Muscle layer of colon (tissue), 2 donors: ENCODE results near the gene NAT10.

Source experiments
- H3K27ac ChIP-seq: one replicate; pipeline ENCODE4 v1.7.0; 2013; ENCODE audit warnings: low read depth, mild to moderate bottlenecking, low read length, moderate library complexity
- H3K27me3 ChIP-seq, 2 donors: one replicate each; pipeline ENCODE4 v1.7.0; 2013; ENCODE audit warnings: low read length in 2 of 2, mild to moderate bottlenecking in 2 of 2; ENCODE audit not compliant: insufficient read depth in 2 of 2, control insufficient read depth in 1 of 2
- H3K36me3 ChIP-seq: one replicate; pipeline ENCODE4 v1.7.0; 2013; ENCODE audit warnings: mild to moderate bottlenecking, low read length; ENCODE audit not compliant: insufficient read depth
- H3K4me1 ChIP-seq: one replicate; pipeline ENCODE4 v1.7.0; 2013; ENCODE audit warnings: mild to moderate bottlenecking, low read length; ENCODE audit not compliant: insufficient read depth
- H3K4me3 ChIP-seq, 2 donors: one replicate each; pipeline ENCODE4 v1.7.0; 2013; ENCODE audit warnings: low read length in 2 of 2, low read depth in 1 of 2, mild to moderate bottlenecking in 1 of 2, moderate library complexity in 1 of 2
- H3K9ac ChIP-seq: one replicate; pipeline ENCODE4 v1.7.0; 2013; ENCODE audit warnings: low read length
- H3K9me3 ChIP-seq: one replicate; pipeline ENCODE4 v1.7.0; 2013; ENCODE audit warnings: mild to moderate bottlenecking, low read length
- donor health status: abdominal sarcoma.
- donor health status: Adenocarcinoma of cecum.

Gene NAT10

DNA sequence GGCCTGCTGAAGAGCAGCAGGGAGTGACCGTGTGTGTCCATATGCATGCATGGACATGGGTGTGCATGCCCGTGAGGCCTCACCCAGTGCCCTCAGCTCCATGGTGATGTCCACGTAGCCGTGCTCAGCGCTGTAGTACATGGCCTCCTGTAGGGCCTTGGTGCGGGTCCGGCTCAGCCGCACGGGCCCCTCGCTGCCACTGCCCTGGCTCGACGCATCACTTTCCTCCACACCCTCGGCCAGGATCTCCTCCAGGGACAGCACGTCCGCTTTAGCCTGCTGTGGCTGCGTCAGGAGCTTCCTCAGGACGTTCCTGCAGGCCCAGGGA, 57.0 kb downstream of the NAT10 start:
- H3K4me3 ChIP-seq = no peak overlapping the region
- no peaks in the 10 kb centered on the region for H3K4me1 ChIP-seq
- no peak overlapping the region for H3K27ac ChIP-seq
- H3K9me3 ChIP-seq = no peaks in the 10 kb centered on the region
- H3K27me3 ChIP-seq = no peaks in the 10 kb centered on the region
- H3K36me3 ChIP-seq = peaks cover 11% of the 10 kb centered on the region
- H3K9ac ChIP-seq = no peak overlapping the region

DNA sequence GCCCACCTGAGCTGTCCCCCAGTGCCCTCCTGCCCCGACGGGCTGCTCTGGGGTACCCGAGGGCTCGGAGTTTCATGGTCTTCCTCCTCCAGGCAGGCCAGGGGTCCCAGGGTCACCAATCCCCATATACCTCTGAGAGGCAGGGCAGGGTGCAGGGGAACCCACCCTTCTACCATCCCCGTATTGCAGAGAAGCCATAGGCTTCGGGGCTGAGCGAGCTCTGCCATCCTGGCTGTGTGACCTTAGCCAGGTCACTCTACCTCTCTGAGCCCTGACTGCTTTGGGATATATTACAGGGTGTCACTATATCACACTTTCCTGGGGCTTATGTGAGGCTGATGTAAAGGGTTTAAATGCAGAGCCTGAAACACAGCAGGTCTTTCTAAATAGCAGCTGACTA, 57.4 kb downstream of the NAT10 start:
- Histone ChIP-seq H3K9ac (no peak overlapping the region), H3K4me1 (no peaks in the 10 kb centered on the region), H3K36me3 (peaks cover 11% of the 10 kb centered on the region), H3K27ac (no peak overlapping the region), H3K4me3 (no peak overlapping the region), H3K9me3 (no peaks in the 10 kb centered on the region), H3K27me3 (no peaks in the 10 kb centered on the region)

DNA sequence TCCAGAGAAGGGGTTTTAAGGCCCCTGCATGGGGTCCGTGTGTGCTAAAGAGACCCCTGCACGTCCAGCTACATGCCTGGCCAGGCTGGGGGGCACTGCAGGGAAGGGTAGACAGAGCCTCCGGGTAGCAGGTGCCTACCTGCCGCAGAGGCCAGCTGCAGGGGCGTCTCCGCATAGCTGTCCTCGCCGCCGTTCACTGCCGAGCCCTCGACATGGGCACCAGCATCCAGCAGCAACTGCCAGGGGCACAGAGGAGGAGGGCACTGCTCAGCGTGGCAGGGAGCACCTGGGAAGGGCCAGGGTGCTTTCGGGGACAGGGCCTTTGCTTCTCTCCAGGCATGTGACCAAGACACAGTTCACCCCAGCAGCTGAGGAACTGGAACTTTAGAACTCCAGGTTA, 59.7 kb downstream of the NAT10 start:
- no peaks in the 10 kb centered on the region for H3K4me1 ChIP-seq
- H3K27me3 ChIP-seq = no peaks in the 10 kb centered on the region
- no peak overlapping the region for H3K27ac ChIP-seq
- peaks cover 2% of the 10 kb centered on the region for H3K36me3 ChIP-seq
- H3K4me3 ChIP-seq = no peak overlapping the region
- H3K9me3 ChIP-seq = no peaks in the 10 kb centered on the region
- no peak overlapping the region for H3K9ac ChIP-seq

DNA sequence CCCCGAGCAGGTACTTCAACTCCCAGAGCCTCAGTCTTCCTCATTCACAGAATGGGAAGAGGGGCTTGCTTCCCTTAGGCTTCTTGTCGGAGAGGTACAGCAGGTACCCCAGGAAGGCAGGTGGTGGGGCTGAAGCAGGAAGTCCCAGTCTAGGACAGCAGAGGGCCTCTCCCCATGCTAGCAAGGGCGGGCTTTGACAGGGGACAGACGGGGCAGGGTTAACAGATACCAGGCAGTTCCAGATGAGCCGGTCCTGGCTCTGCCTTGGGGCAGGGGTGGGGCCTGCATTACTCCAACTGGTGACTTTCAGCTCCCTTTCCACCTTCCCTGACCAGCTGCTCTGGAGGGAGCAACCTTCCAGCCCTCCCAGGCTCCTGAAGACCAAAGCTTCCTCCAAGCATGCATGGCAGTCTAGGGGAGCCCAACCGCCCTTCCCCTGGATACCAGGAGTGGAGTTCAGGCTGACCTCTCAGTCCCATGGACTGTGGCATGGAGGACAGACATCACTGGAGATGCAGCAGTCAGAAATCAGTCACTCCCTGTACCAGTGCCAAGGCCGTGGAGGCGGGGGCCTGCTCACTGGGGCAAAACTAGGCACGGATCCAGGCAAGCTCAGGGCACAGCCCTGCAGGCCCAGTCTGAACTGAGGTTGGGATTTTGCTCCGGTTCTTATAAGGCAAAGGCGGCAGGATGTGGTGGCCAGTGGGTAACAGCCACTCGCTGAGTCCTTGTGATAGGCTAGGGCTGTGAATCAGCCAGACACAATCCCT, 60.5 kb downstream of the NAT10 start:
- Histone ChIP-seq H3K9me3 (no peaks in the 10 kb centered on the region), H3K36me3 (no peaks in the 10 kb centered on the region), H3K27me3 (no peaks in the 10 kb centered on the region), H3K4me1 (no peaks in the 10 kb centered on the region), H3K9ac (no peak overlapping the region), H3K27ac (no peak overlapping the region), H3K4me3 (no peak overlapping the region)

DNA sequence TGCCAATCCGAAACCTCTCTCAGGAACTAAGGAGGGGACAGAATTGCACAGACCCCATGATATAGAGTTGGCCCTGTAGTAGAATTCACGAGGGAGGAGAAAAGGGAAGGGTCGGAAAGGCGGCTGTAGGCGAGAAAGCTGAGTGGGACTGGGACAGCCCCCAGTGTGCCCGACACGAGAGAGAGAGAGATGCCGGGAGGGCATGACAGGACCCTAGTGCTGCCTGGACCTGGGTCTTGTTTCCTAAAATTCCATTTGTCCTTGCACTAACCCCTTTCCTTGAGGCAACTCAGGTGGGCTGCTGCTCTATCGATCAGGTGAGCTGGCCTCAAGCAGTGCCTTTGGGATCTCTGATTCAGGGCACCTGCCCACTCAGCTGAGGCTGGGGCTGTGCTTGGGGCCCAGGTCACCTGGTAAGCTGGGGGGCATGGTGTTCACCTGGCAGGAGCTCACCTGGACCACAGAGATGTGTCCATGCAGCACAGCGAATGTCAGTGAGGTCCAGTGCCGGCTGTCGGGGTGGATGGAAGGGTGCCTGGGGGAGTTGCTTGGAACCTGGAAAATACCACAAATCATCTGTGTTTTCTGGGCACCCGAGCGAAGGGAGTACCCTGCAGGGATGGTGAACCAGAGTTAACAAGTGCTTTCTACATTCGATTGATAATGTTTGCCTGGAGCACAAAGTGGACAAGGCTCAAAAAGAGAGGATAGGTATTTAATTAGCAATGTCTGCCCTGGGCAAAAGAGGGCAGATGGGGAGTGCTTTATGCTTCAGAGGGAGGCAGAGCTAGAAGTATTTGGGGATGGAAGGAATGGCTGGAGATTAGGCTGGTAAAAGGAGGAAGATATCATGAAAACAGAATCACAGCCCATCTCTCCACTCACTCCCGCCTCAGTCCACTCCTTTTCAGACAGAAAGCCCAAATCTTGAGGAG, 61.6 kb downstream of the NAT10 start:
- Histone ChIP-seq H3K4me1 (no peaks in the 10 kb centered on the region), H3K27me3 (no peaks in the 10 kb centered on the region), H3K4me3 (no peak overlapping the region), H3K9me3 (no peaks in the 10 kb centered on the region), H3K9ac (no peak overlapping the region), H3K27ac (no peak overlapping the region), H3K36me3 (no peaks in the 10 kb centered on the region)

DNA sequence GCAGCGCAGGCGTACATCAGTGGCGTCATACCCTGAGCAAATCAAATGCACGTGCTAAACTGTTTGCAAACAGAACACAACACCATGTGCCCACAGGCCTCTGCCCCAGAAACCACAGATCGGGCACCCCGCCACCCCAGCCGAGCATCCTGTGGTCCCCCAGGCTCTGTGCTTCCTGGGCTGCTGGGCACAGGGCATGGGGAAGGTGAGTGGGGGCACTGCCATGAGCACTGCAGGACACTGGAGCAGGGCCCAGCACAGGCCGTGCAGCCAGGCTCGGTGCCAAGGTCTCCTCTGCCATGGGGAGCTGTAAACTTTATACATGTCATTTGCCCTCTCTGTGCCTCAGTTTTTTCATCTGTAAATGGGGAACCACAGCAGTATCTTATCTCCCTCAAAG, 62.5 kb downstream of the NAT10 start:
- Histone ChIP-seq H3K27ac (no peak overlapping the region), H3K9me3 (no peaks in the 10 kb centered on the region), H3K4me3 (no peak overlapping the region), H3K4me1 (no peaks in the 10 kb centered on the region), H3K36me3 (no peaks in the 10 kb centered on the region), H3K9ac (no peak overlapping the region), H3K27me3 (no peaks in the 10 kb centered on the region)

DNA sequence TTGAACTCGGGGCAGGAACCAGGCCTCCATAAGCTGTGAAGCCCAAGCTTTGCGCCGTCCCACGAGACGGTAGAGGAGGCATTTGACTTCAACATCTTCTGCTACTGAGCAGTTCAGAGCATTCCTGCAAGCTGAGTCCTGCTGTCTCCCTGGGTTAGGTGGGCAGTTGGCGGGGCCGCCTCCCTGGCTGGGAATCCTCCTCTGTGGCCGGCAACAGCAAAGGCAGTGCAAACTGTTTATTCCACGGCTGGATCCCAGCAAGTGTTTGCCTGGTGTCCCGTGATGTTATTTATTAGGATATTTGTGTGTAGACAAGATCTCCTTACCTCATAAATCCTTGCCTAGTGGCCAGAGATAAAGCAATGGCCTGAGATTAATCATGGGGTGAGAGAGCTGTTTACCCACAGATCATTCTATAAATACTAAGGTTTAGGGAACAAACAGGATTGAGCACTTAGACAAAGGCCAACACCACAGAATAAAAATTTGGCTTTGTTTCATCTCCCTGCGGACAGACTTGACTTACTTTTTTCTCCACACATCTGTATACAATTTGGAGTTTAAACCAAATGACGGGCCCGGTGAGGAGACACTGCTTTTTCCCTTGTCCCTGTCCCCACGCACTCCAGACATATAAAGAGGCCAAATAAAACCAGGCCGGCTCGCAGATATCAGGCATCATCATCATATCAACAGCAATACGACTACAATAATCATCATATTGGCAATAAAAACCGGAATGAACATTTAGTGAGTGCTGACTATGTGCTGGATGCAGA, 63.4 kb downstream of the NAT10 start:
- Histone ChIP-seq H3K4me3 (no peak overlapping the region), H3K27ac (no peak overlapping the region), H3K4me1 (no peaks in the 10 kb centered on the region), H3K9ac (no peak overlapping the region), H3K9me3 (no peaks in the 10 kb centered on the region), H3K36me3 (no peaks in the 10 kb centered on the region), H3K27me3 (no peaks in the 10 kb centered on the region)

DNA sequence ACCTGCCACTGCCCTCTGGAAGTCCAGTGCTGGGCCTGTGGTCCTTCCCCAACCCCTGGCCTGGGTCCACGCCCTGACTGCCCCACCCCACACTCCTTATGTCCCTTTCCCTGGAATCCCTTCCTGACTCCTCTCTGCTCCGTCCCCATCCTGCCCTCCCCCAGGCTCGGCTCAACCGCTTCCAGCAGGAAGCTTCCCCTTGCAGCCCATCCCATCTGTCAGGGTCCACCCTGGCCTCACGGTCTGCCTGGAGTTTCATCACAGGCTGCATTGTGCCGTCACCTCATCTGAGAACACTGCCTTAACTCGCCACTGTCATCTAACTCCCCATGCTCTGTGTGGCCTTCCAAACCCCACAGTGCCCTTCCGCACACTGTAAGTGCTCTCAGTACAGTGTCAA, 64.3 kb downstream of the NAT10 start:
- Histone ChIP-seq H3K4me3 (no peak overlapping the region), H3K27ac (no peak overlapping the region), H3K9me3 (no peaks in the 10 kb centered on the region), H3K9ac (no peak overlapping the region), H3K4me1 (peaks cover 2% of the 10 kb centered on the region), H3K36me3 (no peaks in the 10 kb centered on the region), H3K27me3 (no peaks in the 10 kb centered on the region)

DNA sequence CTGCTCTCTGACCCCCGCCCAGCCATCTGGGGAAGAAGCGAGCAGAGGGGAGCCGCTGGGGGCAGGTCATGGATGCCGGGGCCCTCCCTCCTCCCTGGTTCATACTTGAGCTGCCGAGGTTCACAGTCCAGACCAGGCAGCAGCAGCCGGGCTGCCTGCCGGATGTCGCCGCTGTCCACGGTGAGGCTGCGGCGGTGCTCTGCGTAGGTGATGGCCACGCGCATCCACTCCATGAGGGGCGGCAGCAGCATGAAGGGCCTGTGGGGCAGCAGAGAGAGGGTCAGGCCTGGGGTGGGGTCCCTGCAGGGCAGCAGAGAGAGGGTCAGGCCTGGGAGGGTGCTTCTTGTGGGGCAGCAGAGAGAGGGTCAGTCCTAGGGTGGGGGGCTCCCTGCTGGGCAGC, 67.6 kb downstream of the NAT10 start:
- Histone ChIP-seq H3K4me3 (no peak overlapping the region), H3K27me3 (no peaks in the 10 kb centered on the region), H3K9ac (no peak overlapping the region), H3K36me3 (no peaks in the 10 kb centered on the region), H3K27ac (no peak overlapping the region), H3K4me1 (peaks cover 5% of the 10 kb centered on the region), H3K9me3 (no peaks in the 10 kb centered on the region)

DNA sequence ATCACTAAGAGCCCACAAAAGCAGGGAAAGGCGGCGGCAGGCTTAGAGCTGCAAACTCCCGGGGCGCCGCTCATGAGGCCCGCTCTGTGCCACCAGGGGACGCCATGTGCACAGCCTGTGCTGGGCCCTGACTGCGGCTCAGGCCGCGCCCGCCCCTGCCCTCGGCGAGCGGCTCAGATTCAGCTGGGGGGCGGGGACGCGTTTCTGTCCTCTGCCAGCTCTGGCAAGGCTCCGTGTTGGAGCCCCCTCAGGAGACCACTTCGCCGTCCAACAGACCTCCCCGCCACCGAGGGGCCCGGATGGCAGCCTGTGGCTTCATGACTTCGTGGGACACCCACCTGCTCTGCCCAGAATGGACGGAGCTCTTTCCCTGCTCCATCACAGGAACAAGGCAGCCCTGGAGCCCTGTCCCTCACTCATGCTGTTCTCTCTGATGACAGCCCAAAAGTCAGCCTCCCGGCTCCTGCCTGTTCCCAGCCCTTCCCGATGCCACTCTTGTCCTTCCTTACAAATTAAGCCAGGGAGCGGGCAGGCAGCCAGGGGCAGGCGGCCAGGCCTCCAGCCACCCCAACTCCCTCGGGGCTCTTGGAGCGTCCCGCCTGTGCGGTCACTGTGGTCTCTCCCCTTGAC, 69.1 kb downstream of the NAT10 start:
- Histone ChIP-seq H3K27ac (no peak overlapping the region), H3K27me3 (no peaks in the 10 kb centered on the region), H3K9me3 (no peaks in the 10 kb centered on the region), H3K9ac (no peak overlapping the region), H3K36me3 (no peaks in the 10 kb centered on the region), H3K4me1 (peaks cover 5% of the 10 kb centered on the region), H3K4me3 (peak overlapping the region; percentile 30 to 47)
